NB4 (cell line): ENCODE data around the gene RINL.

Source experiments
- CTCF ChIP-seq: IDR thresholded peaks from one replicate; pipeline ENCODE4 v1.5.1; 2012; ENCODE audit warnings: low read depth, low read length
- MAX ChIP-seq: IDR thresholded peaks from 2 replicates; pipeline ENCODE4 v1.6.1; 2011; ENCODE audit warnings: low read depth, low read length
- MYC ChIP-seq: IDR thresholded peaks from 2 replicates; pipeline ENCODE4 v1.6.1; 2011; ENCODE audit warnings: low read depth, low read length
- POLR2A ChIP-seq: IDR thresholded peaks from 2 replicates; pipeline ENCODE4 v1.6.1; 2011; ENCODE audit warnings: mild to moderate bottlenecking; ENCODE audit not compliant: insufficient read length; ENCODE audit errors: extremely low read depth

- TF ChIP-seq CTCF (no peak), POLR2A (no peak), MAX (no peak), MYC (no peak)
Measured at GRCh38 chr19:38915329-38916321, 37.5 kb upstream of the RINL start.
